GM21367 (cell line): Measurements from ENCODE around the gene ANKS4B.
"Not testable (repeated sequence)": the region's sequence is repeated elsewhere in the genome, so short reads cannot be mapped to it uniquely, and the experiment has no call there.

Experiments used
- ATAC-seq: cut with Tn5 transposase; IDR thresholded peaks from one replicate; pipeline ENCODE4 v1.9.1; 2021; ENCODE audit not compliant: unreplicated experiment

The ANKS4B gene

GRCh38 chr16:21284414-21284813 is 50.9 kb downstream of the ANKS4B start:
- no peak for ATAC-seq

- ATAC-seq, result no peak
Observed at GRCh38 chr16:21285314-21285713, 51.8 kb downstream of the ANKS4B start.

- ATAC-seq, result not testable (repeated sequence)
Observed at GRCh38 chr16:21289789-21290188, 56.3 kb downstream of the ANKS4B start.

GRCh38 chr16:21300309-21301167 is 67.0 kb downstream of the ANKS4B start:
- peak; percentile 43 for ATAC-seq

GRCh38 chr16:21301168-21301894 is 67.8 kb downstream of the ANKS4B start:
- ATAC-seq, result peak; percentile 43

GRCh38 chr16:21301895-21302291 is 68.4 kb downstream of the ANKS4B start:
- no peak for ATAC-seq

- ATAC-seq, result no peak
Observed at GRCh38 chr16:21302454-21302853, 69.0 kb downstream of the ANKS4B start.

- no peak for ATAC-seq
Observed at GRCh38 chr16:21302898-21303528, 69.5 kb downstream of the ANKS4B start.
